SK-N-SH treated with all-trans-retinoic acid at 6 μM for 48 hours (cell line): ENCODE results near the gene GON7.

ENCODE experiments used
- ATAC-seq: fragments of 200-7000 bp; cut with Tn5 transposase; 3 replicates; pipeline ENCODE4 v1.9.1; 2020; ENCODE audit warnings: mild to moderate bottlenecking, moderate library complexity
- ARNTL ChIP-seq: fragments of 450-650 bp; formaldehyde crosslinking; IDR thresholded peaks from 2 replicates; pipeline ENCODE4 v1.5.0; 2020; ENCODE audit warnings: low read depth, mild to moderate bottlenecking, moderate library complexity, borderline replicate concordance
- BACH2 ChIP-seq: fragments of 250-450 bp; sonication (Bioruptor Pico); IDR thresholded peaks from 2 replicates; pipeline ENCODE4 v1.9.0; 2021; ENCODE audit warnings: mild to moderate bottlenecking, borderline replicate concordance
- CSDC2 ChIP-seq: fragments of 250-450 bp; sonication (Bioruptor Pico); IDR thresholded peaks from 2 replicates; pipeline ENCODE4 v1.5.0; 2020; ENCODE audit warnings: mild to moderate bottlenecking, moderate library complexity
- ESRRG ChIP-seq: fragments of 250-450 bp; sonication (Bioruptor Pico); IDR thresholded peaks from 2 replicates; pipeline ENCODE4 v1.6.1; 2021; ENCODE audit warnings: mild to moderate bottlenecking
- GLIS3 ChIP-seq: fragments of 250-450 bp; sonication (Bioruptor Pico); IDR thresholded peaks from 2 replicates; pipeline ENCODE4 v1.5.0; 2020; ENCODE audit warnings: mild to moderate bottlenecking, moderate library complexity
- OSR1 ChIP-seq: fragments of 250-450 bp; sonication (Bioruptor Pico); IDR thresholded peaks from 2 replicates; pipeline ENCODE4 v1.8.0; 2022; ENCODE audit warnings: moderate library complexity, mild to moderate bottlenecking, inconsistent platforms
- POU6F1 ChIP-seq: fragments of 250-450 bp; sonication (Bioruptor Pico); IDR thresholded peaks from 2 replicates; pipeline ENCODE4 v1.8.0; 2021; ENCODE audit warnings: low read depth, mild to moderate bottlenecking, moderate library complexity, borderline replicate concordance
- PPARA ChIP-seq: fragments of 250-450 bp; sonication (Bioruptor Pico); IDR thresholded peaks from 2 replicates; pipeline ENCODE4 v1.5.0; 2020; ENCODE audit warnings: mild to moderate bottlenecking, borderline replicate concordance
- RARB ChIP-seq: fragments of 250-450 bp; sonication (Bioruptor Pico); IDR thresholded peaks from 2 replicates; pipeline ENCODE4 v1.8.0; 2021; ENCODE audit warnings: mild to moderate bottlenecking, moderate library complexity
- SNAI2 ChIP-seq: fragments of 250-450 bp; sonication (Bioruptor Pico); IDR thresholded peaks from 2 replicates; pipeline ENCODE4 v1.5.0; 2020; ENCODE audit warnings: mild to moderate bottlenecking, moderate library complexity
- TCF4 ChIP-seq: fragments of 250-450 bp; sonication (Bioruptor Pico); IDR thresholded peaks from 2 replicates; pipeline ENCODE4 v1.8.0; 2021; ENCODE audit warnings: mild to moderate bottlenecking, moderate library complexity, borderline replicate concordance
- TOX ChIP-seq: fragments of 250-450 bp; sonication (Bioruptor Pico); IDR thresholded peaks from 2 replicates; pipeline ENCODE4 v1.8.0; 2021; ENCODE audit warnings: mild to moderate bottlenecking, moderate library complexity, borderline replicate concordance
- TSHZ2 ChIP-seq: fragments of 250-450 bp; sonication (Bioruptor Pico); IDR thresholded peaks from 2 replicates; pipeline ENCODE4 v1.5.0; 2020; ENCODE audit warnings: mild to moderate bottlenecking, moderate library complexity
- ZC3H10 ChIP-seq: fragments of 250-450 bp; sonication (Bioruptor Pico); IDR thresholded peaks from 2 replicates; pipeline ENCODE4 v1.5.1; 2021; ENCODE audit warnings: mild to moderate bottlenecking, moderate library complexity
- ZFP3 ChIP-seq: fragments of 250-450 bp; sonication (Bioruptor Pico); IDR thresholded peaks from 2 replicates; pipeline ENCODE4 v1.5.0; 2020; ENCODE audit warnings: mild to moderate bottlenecking, moderate library complexity
- ZFP30 ChIP-seq: fragments of 450-650 bp; formaldehyde crosslinking; IDR thresholded peaks from 2 replicates; pipeline ENCODE4 v1.5.0; 2022; ENCODE audit warnings: mild to moderate bottlenecking, moderate library complexity
- ZNF565 ChIP-seq: fragments of 450-650 bp; formaldehyde crosslinking; conservative IDR thresholded peaks from 2 replicates; pipeline ENCODE4 v1.5.0; 2020; ENCODE audit warnings: low read depth, mild to moderate bottlenecking, moderate library complexity
- ZNF70 ChIP-seq: fragments of 450-650 bp; formaldehyde crosslinking; IDR thresholded peaks from 2 replicates; pipeline ENCODE4 v1.5.0; 2020; ENCODE audit warnings: mild to moderate bottlenecking, moderate library complexity
- ZNF8 ChIP-seq: fragments of 450-650 bp; formaldehyde crosslinking; IDR thresholded peaks from 2 replicates; pipeline ENCODE4 v1.5.0; 2020; ENCODE audit warnings: mild to moderate bottlenecking, moderate library complexity
- TF ChIP-seq, protein P1 (sequence below): fragments of 250-450 bp; sonication (Bioruptor Pico); IDR thresholded peaks from 2 replicates; pipeline ENCODE4 v1.5.1; 2020; ENCODE audit warnings: low read depth, mild to moderate bottlenecking, moderate library complexity

The GON7 gene

GRCh38 chr14:93207468-93208308, 823 bp upstream of the GON7 start:
- TF ChIP-seq TSHZ2 (no peak), GLIS3 (CRISPR knock-in tag) (no peak), ZFP3 (no peak), BACH2 (CRISPR knock-in tag) (no peak), OSR1 (CRISPR knock-in tag) (no peak), POU6F1 (CRISPR knock-in tag) (no peak), PPARA (no peak), ARNTL (CRISPR knock-in tag) (no peak), ZC3H10 (no peak)
- peak; percentile 82 for ATAC-seq

- no peak for ATAC-seq
- TF ChIP-seq ARNTL (CRISPR knock-in tag) (no peak), RARB (CRISPR knock-in tag) (no peak), ZNF565 (CRISPR knock-in tag) (no peak), ESRRG (CRISPR knock-in tag) (no peak), POU6F1 (CRISPR knock-in tag) (no peak), PPARA (no peak), TCF4 (CRISPR knock-in tag) (no peak), OSR1 (CRISPR knock-in tag) (no peak), ZNF8 (CRISPR knock-in tag) (no peak), CSDC2 (CRISPR knock-in tag) (no peak), BACH2 (CRISPR knock-in tag) (no peak), GLIS3 (CRISPR knock-in tag) (no peak), ZFP30 (CRISPR knock-in tag) (no peak), ZC3H10 (no peak), TOX (no peak), SNAI2 (CRISPR knock-in tag) (no peak), ZFP3 (no peak), TSHZ2 (no peak), ZNF70 (CRISPR knock-in tag) (no peak)
- TF ChIP-seq, protein P1, sequence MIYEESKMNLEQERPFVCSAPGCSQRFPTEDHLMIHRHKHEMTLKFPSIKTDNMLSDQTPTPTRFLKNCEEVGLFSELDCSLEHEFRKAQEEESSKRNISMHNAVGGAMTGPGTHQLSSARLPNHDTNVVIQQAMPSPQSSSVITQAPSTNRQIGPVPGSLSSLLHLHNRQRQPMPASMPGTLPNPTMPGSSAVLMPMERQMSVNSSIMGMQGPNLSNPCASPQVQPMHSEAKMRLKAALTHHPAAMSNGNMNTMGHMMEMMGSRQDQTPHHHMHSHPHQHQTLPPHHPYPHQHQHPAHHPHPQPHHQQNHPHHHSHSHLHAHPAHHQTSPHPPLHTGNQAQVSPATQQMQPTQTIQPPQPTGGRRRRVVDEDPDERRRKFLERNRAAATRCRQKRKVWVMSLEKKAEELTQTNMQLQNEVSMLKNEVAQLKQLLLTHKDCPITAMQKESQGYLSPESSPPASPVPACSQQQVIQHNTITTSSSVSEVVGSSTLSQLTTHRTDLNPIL (CRISPR knock-in tag), result no peak
These were observed 5.6 kb downstream of the GON7 start for GRCh38 chr14:93201155-93201704.
